GM12878 (cell line): Measurements from ENCODE around the gene INPP5D. TPM values are rescaled to one million over a fixed set of nuclear protein-coding genes. Genes with fewer than 3 reads are reported as not detected.
A peak's percentile ranks its signal among the peaks of the same experiment; 100 is the strongest.

Experiments used
- ATF7 ChIP-seq: fragments of 450-650 bp; IDR thresholded peaks from 2 replicates; pipeline ENCODE4 v1.6.1; 2016; ENCODE audit warnings: low read depth, mild to moderate bottlenecking
- CREM ChIP-seq: IDR thresholded peaks from 2 replicates; pipeline ENCODE4 v1.6.1; 2014; ENCODE audit warnings: antibody characterized with exemption, low read depth
- CUX1 ChIP-seq: IDR thresholded peaks from 2 replicates; pipeline ENCODE4 v1.6.1; 2012; ENCODE audit warnings: improper control_type of control experiment, low read depth, low read length; ENCODE audit not compliant: insufficient replicate concordance
- ESRRA ChIP-seq: IDR thresholded peaks from 2 replicates; pipeline ENCODE4 v1.6.1; 2012; ENCODE audit warnings: mild to moderate bottlenecking, low read length, improper control_type of control experiment
- EZH2 ChIP-seq: IDR thresholded peaks from 2 replicates; pipeline ENCODE4 v1.6.1; 2012; ENCODE audit warnings: low read depth, mild to moderate bottlenecking, control low read depth, inconsistent platforms, low read length, borderline replicate concordance; ENCODE audit not compliant: control insufficient read depth
- LARP7 ChIP-seq: fragments of 450-650 bp; IDR thresholded peaks from 2 replicates; pipeline ENCODE4 v1.6.1; 2017; ENCODE audit warnings: mild to moderate bottlenecking
- MEF2B ChIP-seq: fragments of 450-650 bp; IDR thresholded peaks from 2 replicates; pipeline ENCODE4 v1.6.1; 2018; ENCODE audit warnings: mild to moderate bottlenecking, moderate library complexity; ENCODE audit not compliant: partially characterized antibody, poor library complexity, severe bottlenecking
- MTA2 ChIP-seq: fragments of 450-650 bp; IDR thresholded peaks from 2 replicates; pipeline ENCODE4 v1.6.1; 2016; ENCODE audit warnings: low read depth, mild to moderate bottlenecking, moderate library complexity
- MYC ChIP-seq: IDR thresholded peaks from 2 replicates; pipeline ENCODE4 v1.6.1; 2011; ENCODE audit warnings: mild to moderate bottlenecking, low read length, moderate library complexity, inconsistent platforms; ENCODE audit not compliant: insufficient read depth, insufficient replicate concordance, insufficient read length, severe bottlenecking
- SMAD1 ChIP-seq: fragments of 450-650 bp; IDR thresholded peaks from 2 replicates; pipeline ENCODE4 v1.6.1; 2018; ENCODE audit warnings: mild to moderate bottlenecking, low read depth; ENCODE audit not compliant: partially characterized antibody
- SMARCA5 ChIP-seq: fragments of 450-650 bp; IDR thresholded peaks from 2 replicates; pipeline ENCODE4 v1.6.1; 2017; ENCODE audit warnings: mild to moderate bottlenecking
- SP1 ChIP-seq: IDR thresholded peaks from one replicate; pipeline ENCODE4 v1.6.1; 2011; ENCODE audit warnings: low read depth, low read length
- SRF ChIP-seq, 2 experiments: IDR thresholded peaks; 2 replicates each; pipeline ENCODE4 v1.6.1; 2011; ENCODE audit warnings: low read depth in 2 of 2, low read length in 2 of 2, mild to moderate bottlenecking in 1 of 2, moderate library complexity in 1 of 2
- TAF1 ChIP-seq: IDR thresholded peaks from 2 replicates; pipeline ENCODE4 v1.6.1; 2011; ENCODE audit warnings: mild to moderate bottlenecking, low read depth, low read length, borderline replicate concordance
- TCF12 ChIP-seq: IDR thresholded peaks from 2 replicates; pipeline ENCODE4 v1.6.1; 2011; ENCODE audit warnings: low read depth, mild to moderate bottlenecking, low read length
- WRNIP1 ChIP-seq: IDR thresholded peaks from 2 replicates; pipeline ENCODE4 v1.6.1; 2011; ENCODE audit warnings: low read depth, low read length, improper control_type of control experiment, borderline replicate concordance
- ZNF384 ChIP-seq: IDR thresholded peaks from 2 replicates; pipeline ENCODE4 v1.6.1; 2012; ENCODE audit warnings: low read depth, mild to moderate bottlenecking, low read length, improper control_type of control experiment, borderline replicate concordance
- polyA plus RNA-seq, 11 experiments: library from polyadenylated mRNA; depleted of rRNA in 4 of 11; unstranded in 6 of 11; stranded (reverse) in 5 of 11; fragments of >200 nt; fragmentation: Nextera tagmentation in 4 of 11; fragmentation: Illumina TruSeq in 1 of 11; extraction: Ambion mirVana in 4 of 11; extraction: Trizol in 1 of 11; gene quantifications; 1 replicate in 1 of 11; 2 replicates in 10 of 11; pipeline versions ENCODE4 v1.2.1 to v1.2.3, GENCODE V29; 2011 to 2016; ENCODE audit warnings: inconsistent platforms in 2 of 11, missing spikeins in 2 of 11, low read depth in 1 of 11
- total RNA-seq, 4 experiments: library from RNA; depleted of rRNA in 3 of 4; stranded (reverse); fragments of >200 nt in 3 of 4; fragmentation: Illumina TruSeq in 1 of 4; extraction: Trizol in 1 of 4; gene quantifications; 2 replicates each; pipeline versions ENCODE4 v1.2.1 to v1.2.3, GENCODE V29; 2013 to 2021
- TF ChIP-seq, protein P1 (sequence below): fragments of 450-650 bp; IDR thresholded peaks from 2 replicates; pipeline ENCODE4 v1.6.1; 2016; ENCODE audit warnings: mild to moderate bottlenecking
- TF ChIP-seq, protein P2 (sequence below): fragments of 450-650 bp; conservative IDR thresholded peaks from 2 replicates; pipeline ENCODE4 v1.6.1; 2017; ENCODE audit warnings: mild to moderate bottlenecking, moderate library complexity
- TF ChIP-seq, protein P3 (sequence below): fragments of 450-650 bp; IDR thresholded peaks from 2 replicates; pipeline ENCODE4 v1.6.1; 2017; ENCODE audit warnings: mild to moderate bottlenecking

INPP5D gene
- total and polyA plus RNA-seq, 10 of the 15 experiments (the other 5 are each of a cell fraction or from before 2014, with no cell fraction given) = 11.8 to 139 (median 88.8) TPM

DNA sequence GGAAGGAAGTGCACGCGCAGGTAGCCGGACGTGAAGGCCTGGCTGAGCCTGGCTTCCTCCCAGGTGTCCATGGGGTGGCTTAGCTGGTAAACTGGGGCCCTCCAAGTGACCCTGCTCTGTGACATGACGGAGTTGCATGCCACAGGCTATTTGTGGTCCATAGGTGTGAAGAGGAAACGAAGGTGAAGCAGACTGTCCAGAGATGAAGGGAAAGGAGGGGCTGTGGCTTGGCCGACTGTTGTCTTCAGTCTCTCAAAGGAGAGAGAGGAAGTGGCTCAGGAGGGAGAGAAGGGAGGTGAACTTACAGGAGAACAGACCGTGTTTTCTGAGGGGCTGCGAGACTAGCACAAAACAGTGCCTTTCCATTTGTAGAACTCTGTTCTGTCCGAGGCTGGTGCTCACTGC, 19.3 kb downstream of the INPP5D start (continued):
- peak; percentile 79 for TF ChIP-seq CUX1
- TF ChIP-seq SMAD1 = peak; percentile 39
- peak; percentile 40 for TF ChIP-seq SP1
- no peak for TF ChIP-seq ZNF384
- peak; percentile 92 for TF ChIP-seq ATF7
- TF ChIP-seq MTA2 = peak; percentile 92
- TF ChIP-seq SMARCA5 = peak; percentile 8; the same call in 1 of the 2 replicates
- TF ChIP-seq, protein P1, sequence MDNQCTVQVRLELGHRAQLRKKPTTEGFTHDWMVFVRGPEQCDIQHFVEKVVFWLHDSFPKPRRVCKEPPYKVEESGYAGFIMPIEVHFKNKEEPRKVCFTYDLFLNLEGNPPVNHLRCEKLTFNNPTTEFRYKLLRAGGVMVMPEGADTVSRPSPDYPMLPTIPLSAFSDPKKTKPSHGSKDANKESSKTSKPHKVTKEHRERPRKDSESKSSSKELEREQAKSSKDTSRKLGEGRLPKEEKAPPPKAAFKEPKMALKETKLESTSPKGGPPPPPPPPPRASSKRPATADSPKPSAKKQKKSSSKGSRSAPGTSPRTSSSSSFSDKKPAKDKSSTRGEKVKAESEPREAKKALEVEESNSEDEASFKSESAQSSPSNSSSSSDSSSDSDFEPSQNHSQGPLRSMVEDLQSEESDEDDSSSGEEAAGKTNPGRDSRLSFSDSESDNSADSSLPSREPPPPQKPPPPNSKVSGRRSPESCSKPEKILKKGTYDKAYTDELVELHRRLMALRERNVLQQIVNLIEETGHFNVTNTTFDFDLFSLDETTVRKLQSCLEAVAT = peak; percentile 87
- 0 out of 4 replicates have a peak, but pooled peaks of 1 of the 2 experiments have one; percentile 17 for TF ChIP-seq SRF (IDR thresholded peaks at IDR 0.05; ENCODE audit: low read depth in 2 of 2, low read length in 2 of 2)
- TF ChIP-seq EZH2 = no peak
- no peak for TF ChIP-seq TAF1
- TF ChIP-seq WRNIP1 = 0 out of 2 replicates have a peak, but pooled peaks have one; percentile 38
- TF ChIP-seq, protein P2, sequence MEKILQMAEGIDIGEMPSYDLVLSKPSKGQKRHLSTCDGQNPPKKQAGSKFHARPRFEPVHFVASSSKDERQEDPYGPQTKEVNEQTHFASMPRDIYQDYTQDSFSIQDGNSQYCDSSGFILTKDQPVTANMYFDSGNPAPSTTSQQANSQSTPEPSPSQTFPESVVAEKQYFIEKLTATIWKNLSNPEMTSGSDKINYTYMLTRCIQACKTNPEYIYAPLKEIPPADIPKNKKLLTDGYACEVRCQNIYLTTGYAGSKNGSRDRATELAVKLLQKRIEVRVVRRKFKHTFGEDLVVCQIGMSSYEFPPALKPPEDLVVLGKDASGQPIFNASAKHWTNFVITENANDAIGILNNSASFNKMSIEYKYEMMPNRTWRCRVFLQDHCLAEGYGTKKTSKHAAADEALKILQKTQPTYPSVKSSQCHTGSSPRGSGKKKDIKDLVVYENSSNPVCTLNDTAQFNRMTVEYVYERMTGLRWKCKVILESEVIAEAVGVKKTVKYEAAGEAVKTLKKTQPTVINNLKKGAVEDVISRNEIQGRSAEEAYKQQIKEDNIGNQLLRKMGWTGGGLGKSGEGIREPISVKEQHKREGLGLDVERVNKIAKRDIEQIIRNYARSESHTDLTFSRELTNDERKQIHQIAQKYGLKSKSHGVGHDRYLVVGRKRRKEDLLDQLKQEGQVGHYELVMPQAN = no peak
- peak; percentile 46; the same call in 1 of the 2 replicates for TF ChIP-seq TCF12
- TF ChIP-seq MYC = no peak
- TF ChIP-seq CREM = peak; percentile 72
- no peak for TF ChIP-seq ESRRA
- peak; percentile 27; the same call in 1 of the 2 replicates for TF ChIP-seq LARP7
- TF ChIP-seq MEF2B = peak; percentile 94
- TF ChIP-seq, protein P3, sequence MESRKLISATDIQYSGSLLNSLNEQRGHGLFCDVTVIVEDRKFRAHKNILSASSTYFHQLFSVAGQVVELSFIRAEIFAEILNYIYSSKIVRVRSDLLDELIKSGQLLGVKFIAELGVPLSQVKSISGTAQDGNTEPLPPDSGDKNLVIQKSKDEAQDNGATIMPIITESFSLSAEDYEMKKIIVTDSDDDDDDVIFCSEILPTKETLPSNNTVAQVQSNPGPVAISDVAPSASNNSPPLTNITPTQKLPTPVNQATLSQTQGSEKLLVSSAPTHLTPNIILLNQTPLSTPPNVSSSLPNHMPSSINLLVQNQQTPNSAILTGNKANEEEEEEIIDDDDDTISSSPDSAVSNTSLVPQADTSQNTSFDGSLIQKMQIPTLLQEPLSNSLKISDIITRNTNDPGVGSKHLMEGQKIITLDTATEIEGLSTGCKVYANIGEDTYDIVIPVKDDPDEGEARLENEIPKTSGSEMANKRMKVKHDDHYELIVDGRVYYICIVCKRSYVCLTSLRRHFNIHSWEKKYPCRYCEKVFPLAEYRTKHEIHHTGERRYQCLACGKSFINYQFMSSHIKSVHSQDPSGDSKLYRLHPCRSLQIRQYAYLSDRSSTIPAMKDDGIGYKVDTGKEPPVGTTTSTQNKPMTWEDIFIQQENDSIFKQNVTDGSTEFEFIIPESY = no peak
